Body of pancreas (tissue), 4 donors: ENCODE data around the gene ALDH1A2. TPM values are rescaled to one million over a fixed set of nuclear protein-coding genes. Genes with fewer than 3 reads are reported as not detected.
A peak's percentile ranks its signal among the peaks of the same experiment; 100 is the strongest.

ENCODE experiments used
- ATAC-seq: fragments of 150-250 bp; one replicate; pipeline ENCODE4 v1.9.1; 2016
- DNase-seq, 4 donors: peaks; one replicate each; pipeline ENCODE4 v3.0.0-alpha.2; 2019
- H3K27ac ChIP-seq, 4 donors: fragments of 200-600 bp; sonication (generic); 1 replicate in 3 of 4; 2 replicates in 1 of 4; pipeline versions ENCODE4 v1.5.1 to v1.6.1; 2016 to 2019; ENCODE audit warnings: mild to moderate bottlenecking in 1 of 4, mixed read lengths in 1 of 4, moderate library complexity in 1 of 4
- H3K27me3 ChIP-seq, 2 donors: fragments of 200-600 bp; sonication (generic); one replicate each; pipeline ENCODE4 v1.6.0; 2016; ENCODE audit warnings: mild to moderate bottlenecking in 1 of 2
- H3K36me3 ChIP-seq, 2 donors: fragments of 200-600 bp; sonication (generic); replicated peaks in 1 of 2; 2 replicates each; pipeline ENCODE4 v1.5.1; 2016; ENCODE audit warnings: low read depth in 2 of 2; ENCODE audit not compliant: insufficient read depth in 1 of 2
- H3K4me1 ChIP-seq: fragments of 200-600 bp; sonication (generic); one replicate; pipeline ENCODE4 v1.6.0; 2016
- H3K4me3 ChIP-seq, 2 donors: fragments of 200-600 bp; sonication (generic); 1 replicate in 1 of 2; 2 replicates in 1 of 2; pipeline ENCODE4 v1.5.1; 2016 to 2019
- H3K9me3 ChIP-seq, 3 donors: fragments of 200-600 bp; sonication (generic); 1 replicate in 2 of 3; 2 replicates in 1 of 3; pipeline ENCODE4 v1.5.1; 2016
- CTCF ChIP-seq, 7 experiments: fragments of 450-650 bp in 4 of 7; fragments of 200-600 bp in 3 of 7; sonication (generic) in 3 of 7; IDR thresholded peaks; one replicate each; pipeline ENCODE4 v1.5.1; 2016 to 2019; ENCODE audit warnings: antibody characterized with exemption in 7 of 7
- POLR2A ChIP-seq, 3 donors: fragments of 450-650 bp; IDR thresholded peaks; one replicate each; pipeline ENCODE4 v1.6.1; 2016; ENCODE audit warnings: antibody characterized with exemption in 3 of 3, mild to moderate bottlenecking in 2 of 3
- WGBS, 2 donors: methylation state at CpG; one replicate each; pipeline ENCODE4 v1.1.5; 2017; 5-methylcytosine and 5-hydroxymethylcytosine counted together
- intact Hi-C: fragments of 100-400 bp; cut with DNase I; formaldehyde crosslinking; loops from one replicate; pipeline ENCODE4 v1.15.1; 2023
- total RNA-seq, 2 donors: library from RNA; depleted of rRNA; stranded (reverse); fragments of >200 nt; gene quantifications; one replicate each; pipeline ENCODE4 v1.1.0, GENCODE V29; 2016

Gene ALDH1A2
- total RNA-seq, 2 donors from 2014 or later: 1.6 to 2.1 TPM

GRCh38 chr15:58074452-58074851 is 8.9 kb upstream of the ALDH1A2 start:
- Histone ChIP-seq H3K4me1 (no peaks in the 10 kb centered on the region), H3K9me3 (no peaks in the 10 kb centered on the region), H3K4me3 (no peak overlapping the region), H3K27ac (no peak overlapping the region), H3K27me3 (no peaks in the 10 kb centered on the region), H3K36me3 (no peaks in the 10 kb centered on the region)
- 68 to 81% methylated on average over 2 of the region's 2 CpGs for WGBS, 2 donors
- intact Hi-C loops: loop anchor here (10.0 kb wide), 1 partner anchor 210 kb away; no protein-coding TSS in a partner anchor
- DNase-seq (no peak), ATAC-seq (no peak)
- TF ChIP-seq CTCF (IDR thresholded peaks at IDR 0.05) (no peak), POLR2A (IDR thresholded peaks at IDR 0.05) (no peak)

GRCh38 chr15:58070801-58071418 is 5.4 kb upstream of the ALDH1A2 start:
- no peaks in the 10 kb centered on the region for H3K36me3 ChIP-seq
- peak; percentile 56 to 64 (median 62) for DNase-seq
- no peaks in the 10 kb centered on the region for H3K9me3 ChIP-seq
- peak; percentile 30 for ATAC-seq
- peaks cover 4% of the 10 kb centered on the region for H3K4me1 ChIP-seq
- no peak overlapping the region for H3K4me3 ChIP-seq
- H3K27me3 ChIP-seq: peaks cover under 1 to 1% of the 10 kb centered on the region in 2 donors
- TF ChIP-seq POLR2A (IDR thresholded peaks at IDR 0.05) (no peak), CTCF (IDR thresholded peaks at IDR 0.05) (peak; percentile 77 to 95 (median 82))
- no peak overlapping the region for H3K27ac ChIP-seq
- intact Hi-C loops: loop anchor here (10.0 kb wide), 1 partner anchor 206 kb away; no protein-coding TSS in a partner anchor
- 28 to 30% methylated on average over 7 of the region's 7 CpGs for WGBS, 2 donors

GRCh38 chr15:58069008-58069407 is 3.5 kb upstream of the ALDH1A2 start:
- no peak overlapping the region for H3K4me3 ChIP-seq
- DNase-seq (no peak), ATAC-seq (no peak)
- H3K27me3 ChIP-seq: peaks cover 5 to 17% of the 10 kb centered on the region in 2 donors
- intact Hi-C loops: no loop called here
- H3K36me3 ChIP-seq: no peaks in the 10 kb centered on the region
- peaks cover 12% of the 10 kb centered on the region for H3K4me1 ChIP-seq
- H3K9me3 ChIP-seq: no peaks in the 10 kb centered on the region
- TF ChIP-seq CTCF (IDR thresholded peaks at IDR 0.05) (no peak), POLR2A (IDR thresholded peaks at IDR 0.05) (no peak)
- no peak overlapping the region for H3K27ac ChIP-seq
- 82 to 84% methylated on average over 5 of the region's 5 CpGs for WGBS, 2 donors

GRCh38 chr15:58066042-58066867 is 744 bp upstream of the ALDH1A2 start:
- intact Hi-C loops: no loop called here
- Histone ChIP-seq H3K9me3 (no peaks in the 10 kb centered on the region), H3K36me3 (no peaks in the 10 kb centered on the region), H3K27ac (peak overlapping the region in 3 of 4 donors; percentile 32 to 75 (median 73)), H3K4me1 (peaks cover 12% of the 10 kb centered on the region), H3K4me3 (peak overlapping the region in 1 of 2 donors; percentile 36), H3K27me3 (peaks cover 5 to 17% of the 10 kb centered on the region in 2 donors)
- peak; percentile 59 to 67 (median 64) for DNase-seq
- peak; percentile 88 for ATAC-seq
- WGBS, 2 donors: 6 to 24% methylated on average over 12 to 53 of the region's 59 CpGs
- TF ChIP-seq POLR2A (IDR thresholded peaks at IDR 0.05): no peak
- peak; percentile 72 to 87 (median 81) for TF ChIP-seq CTCF (IDR thresholded peaks at IDR 0.05)
